HCT116 (cell line): Measurements from ENCODE around the gene ERC2. TPM values are rescaled to one million over a fixed set of nuclear protein-coding genes. Genes with fewer than 3 reads are reported as not detected.

Experiments
- ATAC-seq: fragments of 200-7000 bp; cut with Tn5 transposase; 2 replicates; pipeline ENCODE4 v1.9.1; 2020; ENCODE audit warnings: mild to moderate bottlenecking, moderate library complexity
- BruUV-seq: library from RNA; stranded (reverse); fragments of 400-500 nt; replicated peaks from 2 replicates; lab custom pipeline; 2021; lab: Mats Ljungman, UMichigan
- CTCF ChIA-PET: fragments of 300-600 bp; sonication (Branson Sonifier 250); formaldehyde crosslinking; loops from one replicate; lab custom pipeline; 2021; ENCODE audit warnings: antibody characterized with exemption; lab: Charles Lee
- POLR2A ChIA-PET: fragments of 300-600, 350-600 bp; sonication (Branson Sonifier 250); formaldehyde crosslinking; loops from one replicate; lab custom pipeline; 2021; ENCODE audit warnings: antibody characterized with exemption; lab: Charles Lee
- RAD21 ChIA-PET, 2 experiments: fragments of 300-600 bp; sonication (Branson Sonifier 250); formaldehyde crosslinking; loops; one replicate each; lab custom pipeline; 2023; ENCODE audit warnings: low total read pairs in 2 of 2; ENCODE audit not compliant: uncharacterized antibody in 2 of 2, unreplicated experiment in 2 of 2, low non-redundant PET in 1 of 2; lab: Charles Lee
- DNase-seq: peaks from one replicate; pipeline ENCODE4 v3.0.0-alpha.2; 2010; ENCODE audit warnings: low read depth, low spot score
- H2AFZ ChIP-seq: fragments of 200-600 bp; shearing (Covaris generic), sonication (generic); 2 replicates; pipeline ENCODE4 v1.6.1; 2017; ENCODE audit warnings: low read depth, mixed run types, mixed read lengths, antibody characterized with exemption, low read length; ENCODE audit not compliant: poor library complexity, severe bottlenecking
- H3K27ac ChIP-seq: 2 replicates; pipeline ENCODE4 v1.5.1; 2012; ENCODE audit warnings: low read depth, low read length
- H3K27me3 ChIP-seq: fragments of 200-600 bp; sonication (generic); 2 replicates; pipeline ENCODE4 v1.6.1; 2016; ENCODE audit warnings: mixed run types, low read length, mixed read lengths; ENCODE audit not compliant: insufficient read depth
- H3K36me3 ChIP-seq, 2 experiments: fragments of 200-500 bp in 1 of 2; fragments of 200-600 bp in 1 of 2; sonication (Bioruptor generic) in 1 of 2; sonication (generic) in 1 of 2; 2 replicates each; pipeline versions ENCODE4 v1.5.1 to v1.6.1; 2014 to 2016; ENCODE audit warnings: low read length in 2 of 2, inconsistent platforms in 1 of 2, mixed read lengths in 1 of 2, mixed run types in 1 of 2; ENCODE audit not compliant: insufficient read depth in 2 of 2, control insufficient read depth in 1 of 2
- H3K4me1 ChIP-seq, 2 experiments: fragments of 200-600 bp in 1 of 2; sonication (generic) in 1 of 2; 2 replicates each; pipeline versions ENCODE4 v1.5.1 to v1.6.1; 2012 to 2017; ENCODE audit warnings: low read length in 2 of 2, inconsistent platforms in 1 of 2, mild to moderate bottlenecking in 1 of 2, mixed read lengths in 1 of 2, mixed run types in 1 of 2, moderate library complexity in 1 of 2; ENCODE audit not compliant: insufficient read depth in 2 of 2, control insufficient read depth in 1 of 2
- H3K4me2 ChIP-seq: fragments of 200-600 bp; sonication (generic); 2 replicates; pipeline ENCODE4 v1.6.1; 2017; ENCODE audit warnings: mixed run types, low read length, mixed read lengths
- H3K4me3 ChIP-seq, 2 experiments: fragments of 200-600 bp in 1 of 2; sonication (generic) in 1 of 2; replicated peaks in 1 of 2; 2 replicates each; pipeline ENCODE4 v1.5.1; 2011 to 2016; ENCODE audit warnings: low read length in 2 of 2, control low read depth in 1 of 2, low read depth in 1 of 2, mild to moderate bottlenecking in 1 of 2, mixed read lengths in 1 of 2, mixed run types in 1 of 2
- H3K79me2 ChIP-seq: fragments of 200-600 bp; sonication (generic); 2 replicates; pipeline ENCODE4 v1.6.1; 2017; ENCODE audit warnings: mild to moderate bottlenecking, mixed run types, low read length, moderate library complexity, mixed read lengths; ENCODE audit not compliant: insufficient read depth
- H3K9ac ChIP-seq: fragments of 200-600 bp; sonication (generic); 2 replicates; pipeline ENCODE4 v1.6.1; 2016; ENCODE audit warnings: low read length, mixed read lengths
- H3K9me2 ChIP-seq: fragments of 200-600 bp; sonication (generic), shearing (Covaris generic); 2 replicates; pipeline ENCODE4 v1.6.1; 2017; ENCODE audit warnings: mixed run types, mild to moderate bottlenecking, moderate library complexity; ENCODE audit not compliant: insufficient read depth
- H3K9me3 ChIP-seq, 2 experiments: fragments of 200-500 bp in 1 of 2; fragments of 200-600 bp in 1 of 2; sonication (Bioruptor generic) in 1 of 2; sonication (generic) in 1 of 2; 2 replicates each; pipeline ENCODE4 v1.6.1; 2014 to 2017; ENCODE audit warnings: low read length in 2 of 2, mixed read lengths in 2 of 2, inconsistent platforms in 1 of 2, low read depth in 1 of 2, mild to moderate bottlenecking in 1 of 2, mixed run types in 1 of 2, moderate library complexity in 1 of 2; ENCODE audit not compliant: control insufficient read depth in 1 of 2, insufficient read depth in 1 of 2
- H4K20me1 ChIP-seq: fragments of 200-600 bp; sonication (generic), shearing (Covaris generic); 2 replicates; pipeline ENCODE4 v1.6.1; 2017; ENCODE audit warnings: mixed run types, mild to moderate bottlenecking, moderate library complexity; ENCODE audit not compliant: insufficient read depth
- ATF3 ChIP-seq: IDR thresholded peaks from 2 replicates; pipeline ENCODE4 v1.6.1; 2012
- CBX3 ChIP-seq: IDR thresholded peaks from 2 replicates; pipeline ENCODE4 v1.6.1; 2012; ENCODE audit warnings: low read depth
- CEBPB ChIP-seq: IDR thresholded peaks from 2 replicates; pipeline ENCODE4 v1.6.1; 2012; ENCODE audit warnings: low read depth
- EZH2phosphoT487 ChIP-seq: fragments of 200-600 bp; IDR thresholded peaks from 2 replicates; pipeline ENCODE4 v1.6.1; 2018; ENCODE audit warnings: antibody characterized with exemption, borderline replicate concordance
- JUND ChIP-seq: IDR thresholded peaks from 2 replicates; pipeline ENCODE4 v1.6.1; 2012
- POLR2A ChIP-seq: IDR thresholded peaks from 2 replicates; pipeline ENCODE4 v1.7.0; 2011; ENCODE audit warnings: borderline replicate concordance; ENCODE audit not compliant: insufficient read depth, insufficient read length; ENCODE audit errors: extremely low read depth
- POLR2AphosphoS5 ChIP-seq: IDR thresholded peaks from 2 replicates; pipeline ENCODE4 v1.6.1; 2011; ENCODE audit warnings: mild to moderate bottlenecking, low read depth, low read length, moderate library complexity
- RAD21 ChIP-seq: IDR thresholded peaks from 2 replicates; pipeline ENCODE4 v1.6.1; 2012; ENCODE audit warnings: low read depth, mild to moderate bottlenecking
- SP1 ChIP-seq: IDR thresholded peaks from 2 replicates; pipeline ENCODE4 v1.6.1; 2012; ENCODE audit warnings: low read depth
- TCF7L2 ChIP-seq: IDR thresholded peaks from 2 replicates; pipeline ENCODE4 v1.7.0; 2011; ENCODE audit warnings: borderline replicate concordance, inconsistent platforms; ENCODE audit not compliant: insufficient read depth, insufficient read length; ENCODE audit errors: extremely low read depth
- YY1 ChIP-seq: IDR thresholded peaks from 2 replicates; pipeline ENCODE4 v1.6.1; 2011; ENCODE audit warnings: low read length, low read depth, moderate library complexity, mild to moderate bottlenecking; ENCODE audit not compliant: insufficient replicate concordance; ENCODE audit errors: extremely low read depth
- ZFX ChIP-seq: fragments of 450-650 bp; IDR thresholded peaks from 2 replicates; pipeline ENCODE4 v1.6.1; 2017
- ZNF274 ChIP-seq: fragments of 200-500 bp; sonication (Bioruptor generic); IDR thresholded peaks from 2 replicates; pipeline ENCODE4 v1.6.1; 2014; ENCODE audit warnings: mild to moderate bottlenecking, low read depth, low read length, inconsistent platforms
- intact Hi-C: fragments of 100-400 bp; cut with micrococcal nuclease; formaldehyde crosslinking; loops from 2 replicates; pipeline ENCODE4 v1.10.0; 2022
- total RNA-seq: library from RNA; stranded (reverse); gene quantifications from one replicate; pipeline ENCODE4 v1.2.1, GENCODE V29; 2021; ENCODE audit not compliant: unreplicated experiment
- TF ChIP-seq, protein P1 (sequence below): IDR thresholded peaks from 2 replicates; pipeline ENCODE4 v1.6.1; 2012
- TF ChIP-seq, protein P2 (sequence below): IDR thresholded peaks from 2 replicates; pipeline ENCODE4 v1.6.1; 2011; ENCODE audit warnings: mild to moderate bottlenecking, low read length, moderate library complexity; ENCODE audit not compliant: insufficient replicate concordance; ENCODE audit errors: extremely low read depth

Gene ERC2
- total RNA-seq, 1 experiment from 2014 or later = not detected

GRCh38 chr3:55527361-55527760 lies 940.9 kb downstream of the ERC2 start:
- Histone ChIP-seq H3K4me1 (no peaks in the 10 kb centered on the region), H4K20me1 (no peaks in the 10 kb centered on the region), H3K4me3 (no peak overlapping the region), H2AFZ (no peak overlapping the region), H3K9ac (no peak overlapping the region), H3K4me2 (no peak overlapping the region), H3K79me2 (no peaks in the 10 kb centered on the region), H3K9me2 (no peaks in the 10 kb centered on the region), H3K9me3 (peaks cover 0 to 11% of the 10 kb centered on the region in 2 experiments; a peak in 2 of 4 replicates), H3K27me3 (no peaks in the 10 kb centered on the region), H3K36me3 (no peaks in the 10 kb centered on the region), H3K27ac (no peak overlapping the region)
- no peak for DNase-seq
- POLR2A ChIA-PET = no interaction called here
- CTCF ChIA-PET = no interaction called here
- TF ChIP-seq, protein P1, sequence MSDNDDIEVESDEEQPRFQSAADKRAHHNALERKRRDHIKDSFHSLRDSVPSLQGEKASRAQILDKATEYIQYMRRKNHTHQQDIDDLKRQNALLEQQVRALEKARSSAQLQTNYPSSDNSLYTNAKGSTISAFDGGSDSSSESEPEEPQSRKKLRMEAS = no peak
- no peak for TF ChIP-seq ATF3
- no peak for TF ChIP-seq POLR2AphosphoS5
- no peak for TF ChIP-seq EZH2phosphoT487
- no peak for TF ChIP-seq ZNF274
- no peak for TF ChIP-seq SP1
- TF ChIP-seq POLR2A = no peak
- TF ChIP-seq RAD21 = no peak
- TF ChIP-seq TCF7L2 = no peak
- no peak for TF ChIP-seq ZFX
- TF ChIP-seq JUND = no peak
- TF ChIP-seq, protein P2, sequence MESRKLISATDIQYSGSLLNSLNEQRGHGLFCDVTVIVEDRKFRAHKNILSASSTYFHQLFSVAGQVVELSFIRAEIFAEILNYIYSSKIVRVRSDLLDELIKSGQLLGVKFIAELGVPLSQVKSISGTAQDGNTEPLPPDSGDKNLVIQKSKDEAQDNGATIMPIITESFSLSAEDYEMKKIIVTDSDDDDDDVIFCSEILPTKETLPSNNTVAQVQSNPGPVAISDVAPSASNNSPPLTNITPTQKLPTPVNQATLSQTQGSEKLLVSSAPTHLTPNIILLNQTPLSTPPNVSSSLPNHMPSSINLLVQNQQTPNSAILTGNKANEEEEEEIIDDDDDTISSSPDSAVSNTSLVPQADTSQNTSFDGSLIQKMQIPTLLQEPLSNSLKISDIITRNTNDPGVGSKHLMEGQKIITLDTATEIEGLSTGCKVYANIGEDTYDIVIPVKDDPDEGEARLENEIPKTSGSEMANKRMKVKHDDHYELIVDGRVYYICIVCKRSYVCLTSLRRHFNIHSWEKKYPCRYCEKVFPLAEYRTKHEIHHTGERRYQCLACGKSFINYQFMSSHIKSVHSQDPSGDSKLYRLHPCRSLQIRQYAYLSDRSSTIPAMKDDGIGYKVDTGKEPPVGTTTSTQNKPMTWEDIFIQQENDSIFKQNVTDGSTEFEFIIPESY = no peak
- no peak for TF ChIP-seq YY1
- no peak for TF ChIP-seq CBX3
- TF ChIP-seq CEBPB = no peak
- BruUV-seq = no TSS peak
- ATAC-seq = no peak
- intact Hi-C loops = no loop called here
- RAD21 ChIA-PET = no interaction called here
